H9 (cell line): Measurements from ENCODE around the gene RILPL1. TPM values are rescaled to one million over a fixed set of nuclear protein-coding genes. Genes with fewer than 3 reads are reported as not detected.

Experiments used
- DNase-seq: peaks from one replicate; pipeline ENCODE4 v3.0.0-alpha.2; 2017
- H2AFZ ChIP-seq: one replicate; pipeline ENCODE4 v1.6.1; 2013; ENCODE audit warnings: mild to moderate bottlenecking, low read length, control low read depth, moderate library complexity
- H2AK5ac ChIP-seq: 2 replicates; pipeline ENCODE4 v1.6.1; 2013; ENCODE audit warnings: low read length, control low read depth, mixed read lengths; ENCODE audit not compliant: insufficient read length
- H2BK120ac ChIP-seq: one replicate; pipeline ENCODE4 v1.6.1; 2013; ENCODE audit warnings: low read depth, mild to moderate bottlenecking, low read length, control low read depth, inconsistent platforms; ENCODE audit not compliant: poor library complexity, severe bottlenecking
- H2BK12ac ChIP-seq: 2 replicates; pipeline ENCODE4 v1.6.1; 2013; ENCODE audit warnings: low read length, control low read depth, mixed read lengths, low read depth; ENCODE audit not compliant: insufficient read length
- H2BK15ac ChIP-seq: 2 replicates; pipeline ENCODE4 v1.6.1; 2013; ENCODE audit warnings: low read depth, low read length, control low read depth
- H2BK20ac ChIP-seq: one replicate; pipeline ENCODE4 v1.6.1; 2013; ENCODE audit warnings: low read depth, mild to moderate bottlenecking, low read length, control low read depth, inconsistent platforms; ENCODE audit not compliant: poor library complexity, severe bottlenecking
- H2BK5ac ChIP-seq: 2 replicates; pipeline ENCODE4 v1.6.1; 2013; ENCODE audit warnings: low read length, control low read depth, mixed read lengths; ENCODE audit not compliant: insufficient read length
- H3K14ac ChIP-seq: 2 replicates; pipeline ENCODE4 v1.6.1; 2013; ENCODE audit warnings: low read length, control low read depth; ENCODE audit not compliant: insufficient read depth
- H3K18ac ChIP-seq: 2 replicates; pipeline ENCODE4 v1.6.1; 2013; ENCODE audit warnings: low read depth, mild to moderate bottlenecking, mixed read lengths, low read length, control low read depth; ENCODE audit not compliant: insufficient read length
- H3K23ac ChIP-seq: 2 replicates; pipeline ENCODE4 v1.6.1; 2013; ENCODE audit warnings: low read length, control low read depth, mixed read lengths, low read depth; ENCODE audit not compliant: insufficient read length
- H3K23me2 ChIP-seq: 2 replicates; pipeline ENCODE4 v1.6.1; 2013; ENCODE audit warnings: low read depth, mild to moderate bottlenecking, mixed read lengths, low read length, control low read depth; ENCODE audit not compliant: insufficient read length, poor library complexity, severe bottlenecking
- H3K27ac ChIP-seq: 2 replicates; pipeline ENCODE4 v1.5.1; 2013; ENCODE audit warnings: low read length, control low read depth, mixed read lengths, low read depth; ENCODE audit not compliant: insufficient read length
- H3K27me3 ChIP-seq: 2 replicates; pipeline ENCODE4 v1.6.1; 2013; ENCODE audit warnings: low read length, control low read depth, inconsistent platforms; ENCODE audit not compliant: insufficient read depth
- H3K4ac ChIP-seq: 2 replicates; pipeline ENCODE4 v1.6.1; 2013; ENCODE audit warnings: low read depth, mild to moderate bottlenecking, control low read depth, inconsistent platforms, low read length, moderate library complexity
- H3K4me1 ChIP-seq: 2 replicates; pipeline ENCODE4 v1.6.1; 2013; ENCODE audit warnings: low read length, control low read depth, inconsistent platforms; ENCODE audit not compliant: insufficient read depth
- H3K4me2 ChIP-seq: 2 replicates; pipeline ENCODE4 v1.6.1; 2013; ENCODE audit warnings: low read length, control low read depth, mixed read lengths; ENCODE audit not compliant: insufficient read length, insufficient read depth
- H3K56ac ChIP-seq: 2 replicates; pipeline ENCODE4 v1.6.1; 2013; ENCODE audit warnings: low read depth, mild to moderate bottlenecking, mixed read lengths, low read length, control low read depth; ENCODE audit not compliant: insufficient read length
- H3K79me1 ChIP-seq: 2 replicates; pipeline ENCODE4 v1.6.1; 2013; ENCODE audit warnings: low read depth, mild to moderate bottlenecking, moderate library complexity, low read length, control low read depth, inconsistent platforms; ENCODE audit not compliant: insufficient read depth, poor library complexity, severe bottlenecking
- H3K79me2 ChIP-seq: 2 replicates; pipeline ENCODE4 v1.6.1; 2013; ENCODE audit warnings: low read length, control low read depth, inconsistent platforms; ENCODE audit not compliant: insufficient read depth
- H3K9ac ChIP-seq: 2 replicates; pipeline ENCODE4 v1.6.1; 2013; ENCODE audit warnings: low read length, control low read depth, mixed read lengths; ENCODE audit not compliant: insufficient read length; ENCODE audit errors: extremely low read depth
- H3K9me3 ChIP-seq: one replicate; pipeline ENCODE4 v1.6.1; 2013; ENCODE audit warnings: low read depth, low read length, inconsistent platforms; ENCODE audit not compliant: control insufficient read depth
- H3T11ph ChIP-seq: one replicate; pipeline ENCODE4 v1.6.1; 2013; ENCODE audit warnings: mild to moderate bottlenecking, low read length, control low read depth, inconsistent platforms
- H4K20me1 ChIP-seq: one replicate; pipeline ENCODE4 v1.6.1; 2013; ENCODE audit not compliant: control insufficient read depth, insufficient read length, insufficient read depth
- H4K5ac ChIP-seq: 2 replicates; pipeline ENCODE4 v1.6.1; 2013; ENCODE audit warnings: low read depth, mild to moderate bottlenecking, mixed read lengths, low read length, control low read depth; ENCODE audit not compliant: insufficient read length
- H4K8ac ChIP-seq: replicated peaks from 2 replicates; pipeline ENCODE4 v1.6.1; 2013; ENCODE audit warnings: low read length, control low read depth, mixed read lengths, low read depth; ENCODE audit not compliant: insufficient read length
- H4K91ac ChIP-seq: 2 replicates; pipeline ENCODE4 v1.6.1; 2013; ENCODE audit warnings: low read depth, mild to moderate bottlenecking, moderate library complexity, mixed read lengths, low read length, control low read depth; ENCODE audit not compliant: insufficient read length
- H3K27ac Mint-ChIP-seq, 3 experiments: 2 replicates in 2 of 3; 3 replicates in 1 of 3; pipeline ENCODE4 v1.8.0; 2020 to 2021; ENCODE audit warnings: mixed read lengths in 3 of 3, mild to moderate bottlenecking in 1 of 3, moderate library complexity in 1 of 3
- H3K27me3 Mint-ChIP-seq: 2 replicates; pipeline ENCODE4 v1.8.0; 2021; ENCODE audit warnings: low read depth, mild to moderate bottlenecking, moderate library complexity, mixed read lengths
- H3K36me3 Mint-ChIP-seq, 3 experiments: 2 replicates in 2 of 3; 3 replicates in 1 of 3; pipeline ENCODE4 v1.8.0; 2020 to 2021; ENCODE audit warnings: low read depth in 3 of 3, mixed read lengths in 3 of 3; ENCODE audit not compliant: insufficient read depth in 1 of 3
- H3K4me1 Mint-ChIP-seq, 2 experiments: 2 replicates each; pipeline ENCODE4 v1.8.0; 2020; ENCODE audit warnings: mixed read lengths in 2 of 2
- H3K4me3 Mint-ChIP-seq, 2 experiments: 2 replicates in 1 of 2; 3 replicates in 1 of 2; pipeline ENCODE4 v1.8.0; 2020 to 2021; ENCODE audit warnings: mild to moderate bottlenecking in 2 of 2, mixed read lengths in 2 of 2, moderate library complexity in 1 of 2
- H3K9me3 Mint-ChIP-seq, 2 experiments: 2 replicates in 1 of 2; 3 replicates in 1 of 2; pipeline ENCODE4 v1.8.0; 2020; ENCODE audit warnings: mild to moderate bottlenecking in 2 of 2, mixed read lengths in 2 of 2, moderate library complexity in 1 of 2
- WGBS: extraction: QIAGEN DNeasy Blood & Tissue Kit; methylation state at CpG from one replicate; pipeline ENCODE4 v1.1.7; 2013; ENCODE audit warnings: missing lambda C conversion rate, low lambda C conversion rate, mixed read lengths; ENCODE audit not compliant: insufficient read length; ENCODE audit errors: extremely low coverage; 5-methylcytosine and 5-hydroxymethylcytosine counted together
- total RNA-seq: library from RNA; stranded (reverse); gene quantifications from 2 replicates; pipeline ENCODE4 v1.2.1, GENCODE V29; 2021
- TF ChIP-seq, protein P1 (sequence below): fragments of 200-600 bp; sonication (generic); conservative IDR thresholded peaks from 3 replicates; pipeline ENCODE4 v1.8.0; 2021; ENCODE audit warnings: antibody characterized with exemption, mild to moderate bottlenecking

The RILPL1 gene
- total RNA-seq, 1 experiment from 2014 or later: 8.1 TPM

DNA sequence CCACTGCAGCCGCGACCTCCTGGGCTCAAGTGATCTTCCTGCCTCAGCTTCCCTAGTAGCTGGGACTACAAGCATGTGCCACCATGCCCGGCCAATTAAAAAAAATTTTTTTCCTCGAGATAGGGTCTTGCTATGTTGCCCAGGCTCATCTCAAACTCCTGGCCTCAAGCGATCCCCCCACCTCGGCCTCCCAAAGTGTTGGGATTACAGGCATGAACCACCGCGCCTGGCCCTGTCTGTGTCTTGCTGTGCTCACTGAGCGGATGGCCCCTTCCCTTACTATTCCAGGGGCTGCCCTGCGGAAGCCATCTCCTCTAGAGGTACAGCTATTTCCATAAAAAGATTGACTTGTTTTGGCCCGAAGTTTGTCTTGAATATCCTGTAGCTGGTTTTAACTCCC, 55.5 kb downstream of the RILPL1 start:
- no peak overlapping the region for H3K14ac ChIP-seq
- H3K4me1 Mint-ChIP-seq: no peaks in the 10 kb centered on the region
- no peaks in the 10 kb centered on the region for H3K9me3 ChIP-seq
- no peak overlapping the region for H4K91ac ChIP-seq
- no peak overlapping the region for H3K9ac ChIP-seq
- H2BK12ac ChIP-seq: no peak overlapping the region
- H3K36me3 Mint-ChIP-seq: peaks cover 0 to 18% (median 8%) of the 10 kb centered on the region in 3 experiments; a peak in 5 of 7 replicates
- no peak overlapping the region for H3K4ac ChIP-seq
- no peak overlapping the region for H3K27ac ChIP-seq
- no peak overlapping the region for H3T11ph ChIP-seq
- H3K18ac ChIP-seq: no peak overlapping the region
- no peaks in the 10 kb centered on the region for H3K23me2 ChIP-seq
- H2BK5ac ChIP-seq: no peak overlapping the region
- H4K8ac ChIP-seq: no peak overlapping the region
- TF ChIP-seq, protein P1, sequence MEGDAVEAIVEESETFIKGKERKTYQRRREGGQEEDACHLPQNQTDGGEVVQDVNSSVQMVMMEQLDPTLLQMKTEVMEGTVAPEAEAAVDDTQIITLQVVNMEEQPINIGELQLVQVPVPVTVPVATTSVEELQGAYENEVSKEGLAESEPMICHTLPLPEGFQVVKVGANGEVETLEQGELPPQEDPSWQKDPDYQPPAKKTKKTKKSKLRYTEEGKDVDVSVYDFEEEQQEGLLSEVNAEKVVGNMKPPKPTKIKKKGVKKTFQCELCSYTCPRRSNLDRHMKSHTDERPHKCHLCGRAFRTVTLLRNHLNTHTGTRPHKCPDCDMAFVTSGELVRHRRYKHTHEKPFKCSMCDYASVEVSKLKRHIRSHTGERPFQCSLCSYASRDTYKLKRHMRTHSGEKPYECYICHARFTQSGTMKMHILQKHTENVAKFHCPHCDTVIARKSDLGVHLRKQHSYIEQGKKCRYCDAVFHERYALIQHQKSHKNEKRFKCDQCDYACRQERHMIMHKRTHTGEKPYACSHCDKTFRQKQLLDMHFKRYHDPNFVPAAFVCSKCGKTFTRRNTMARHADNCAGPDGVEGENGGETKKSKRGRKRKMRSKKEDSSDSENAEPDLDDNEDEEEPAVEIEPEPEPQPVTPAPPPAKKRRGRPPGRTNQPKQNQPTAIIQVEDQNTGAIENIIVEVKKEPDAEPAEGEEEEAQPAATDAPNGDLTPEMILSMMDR: no peak
- H3K4me1 ChIP-seq: no peaks in the 10 kb centered on the region
- H3K56ac ChIP-seq: no peak overlapping the region
- no peak overlapping the region for H2AFZ ChIP-seq
- H2BK15ac ChIP-seq: no peak overlapping the region
- no peak overlapping the region for H2BK20ac ChIP-seq
- H3K79me1 ChIP-seq: no peaks in the 10 kb centered on the region
- H3K27me3 Mint-ChIP-seq: no peaks in the 10 kb centered on the region
- no peaks in the 10 kb centered on the region for H3K27me3 ChIP-seq
- no peak overlapping the region for H4K5ac ChIP-seq
- H3K23ac ChIP-seq: no peak overlapping the region
- no peak overlapping the region for H3K27ac Mint-ChIP-seq
- no CpG with 5 or more reads among the region's 11 CpGs for WGBS
- no peaks in the 10 kb centered on the region for H4K20me1 ChIP-seq
- H3K4me2 ChIP-seq: no peak overlapping the region
- no peak overlapping the region for H2AK5ac ChIP-seq
- no peaks in the 10 kb centered on the region for H3K79me2 ChIP-seq
- no peak overlapping the region for H3K4me3 Mint-ChIP-seq
- no peaks in the 10 kb centered on the region for H3K9me3 Mint-ChIP-seq
- no peak for DNase-seq
- no peak overlapping the region for H2BK120ac ChIP-seq
